NT2/D1 (cell line): ENCODE measurements around the gene PRDX5.

ENCODE experiments used
- YY1 ChIP-seq: IDR thresholded peaks from 2 replicates; pipeline ENCODE4 v1.6.1; 2011; ENCODE audit not compliant: insufficient read length, insufficient read depth
- ZNF274 ChIP-seq: IDR thresholded peaks from 2 replicates; pipeline ENCODE4 v1.6.1; 2011; ENCODE audit warnings: mild to moderate bottlenecking, low read depth, low read length

- no peak for TF ChIP-seq YY1
- TF ChIP-seq ZNF274 = no peak
These were observed 50.2 kb downstream of the PRDX5 start for GRCh38 chr11:64367931-64368672.
